Coronary artery (tissue), 2 donors: ENCODE measurements around the gene POLR2I.

ENCODE experiments used
- DNase-seq: peaks from one replicate; pipeline ENCODE4 v3.0.0-alpha.2; 2017; ENCODE audit warnings: low spot score
- H3K27ac ChIP-seq, 2 donors: fragments of 200-600 bp; sonication (generic); one replicate each; pipeline ENCODE4 v1.5.1; 2016 to 2019
- H3K4me3 ChIP-seq: fragments of 200-600 bp; sonication (generic); 2 replicates; pipeline ENCODE4 v1.5.1; 2016; ENCODE audit warnings: mild to moderate bottlenecking, moderate library complexity
- TF ChIP-seq, protein P1 (sequence below): fragments of 200-600 bp; sonication (generic); IDR thresholded peaks from one replicate; pipeline ENCODE4 v1.5.1; 2019; ENCODE audit warnings: antibody characterized with exemption

The POLR2I gene

DNA sequence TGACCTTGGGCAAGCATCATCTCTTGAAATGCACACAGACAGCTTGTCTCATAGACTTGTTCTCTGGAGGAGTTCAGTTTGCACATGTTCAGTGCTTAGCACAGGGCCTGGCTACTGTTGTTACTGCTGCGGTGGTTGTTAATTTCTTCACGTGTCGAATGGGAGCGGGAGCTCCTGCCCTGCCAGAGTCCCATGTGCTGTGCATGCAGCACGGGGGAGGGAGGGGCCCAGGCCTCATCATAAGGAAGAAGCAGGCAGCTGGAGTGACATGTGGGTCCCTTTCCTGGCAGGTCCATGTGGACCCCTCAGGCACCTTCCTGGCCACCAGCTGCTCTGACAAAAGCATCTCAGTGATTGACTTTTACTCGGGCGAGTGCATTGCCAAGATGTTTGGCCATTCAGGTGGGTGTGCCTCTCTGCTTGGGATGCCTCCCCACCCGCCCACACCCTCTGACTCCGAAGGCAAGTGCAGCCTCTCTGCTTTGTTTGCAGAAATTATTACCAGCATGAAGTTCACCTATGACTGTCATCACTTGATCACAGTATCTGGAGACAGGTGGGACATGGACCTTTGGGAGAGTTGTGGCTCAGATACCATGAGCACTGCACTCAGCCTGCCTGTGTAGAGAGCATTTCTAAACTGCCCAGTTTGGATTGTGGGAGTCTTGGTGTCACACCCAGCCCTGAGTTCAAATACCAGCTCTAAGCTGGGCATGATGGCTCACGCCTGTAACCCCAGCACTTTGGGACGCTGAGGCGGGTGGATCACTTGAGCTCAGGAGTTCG, 23.6 kb downstream of the POLR2I start:
- TF ChIP-seq, protein P1, sequence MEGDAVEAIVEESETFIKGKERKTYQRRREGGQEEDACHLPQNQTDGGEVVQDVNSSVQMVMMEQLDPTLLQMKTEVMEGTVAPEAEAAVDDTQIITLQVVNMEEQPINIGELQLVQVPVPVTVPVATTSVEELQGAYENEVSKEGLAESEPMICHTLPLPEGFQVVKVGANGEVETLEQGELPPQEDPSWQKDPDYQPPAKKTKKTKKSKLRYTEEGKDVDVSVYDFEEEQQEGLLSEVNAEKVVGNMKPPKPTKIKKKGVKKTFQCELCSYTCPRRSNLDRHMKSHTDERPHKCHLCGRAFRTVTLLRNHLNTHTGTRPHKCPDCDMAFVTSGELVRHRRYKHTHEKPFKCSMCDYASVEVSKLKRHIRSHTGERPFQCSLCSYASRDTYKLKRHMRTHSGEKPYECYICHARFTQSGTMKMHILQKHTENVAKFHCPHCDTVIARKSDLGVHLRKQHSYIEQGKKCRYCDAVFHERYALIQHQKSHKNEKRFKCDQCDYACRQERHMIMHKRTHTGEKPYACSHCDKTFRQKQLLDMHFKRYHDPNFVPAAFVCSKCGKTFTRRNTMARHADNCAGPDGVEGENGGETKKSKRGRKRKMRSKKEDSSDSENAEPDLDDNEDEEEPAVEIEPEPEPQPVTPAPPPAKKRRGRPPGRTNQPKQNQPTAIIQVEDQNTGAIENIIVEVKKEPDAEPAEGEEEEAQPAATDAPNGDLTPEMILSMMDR, result no peak
- Histone ChIP-seq H3K27ac (no peak overlapping the region), H3K4me3 (no peak overlapping the region)
- DNase-seq, result no peak

DNA sequence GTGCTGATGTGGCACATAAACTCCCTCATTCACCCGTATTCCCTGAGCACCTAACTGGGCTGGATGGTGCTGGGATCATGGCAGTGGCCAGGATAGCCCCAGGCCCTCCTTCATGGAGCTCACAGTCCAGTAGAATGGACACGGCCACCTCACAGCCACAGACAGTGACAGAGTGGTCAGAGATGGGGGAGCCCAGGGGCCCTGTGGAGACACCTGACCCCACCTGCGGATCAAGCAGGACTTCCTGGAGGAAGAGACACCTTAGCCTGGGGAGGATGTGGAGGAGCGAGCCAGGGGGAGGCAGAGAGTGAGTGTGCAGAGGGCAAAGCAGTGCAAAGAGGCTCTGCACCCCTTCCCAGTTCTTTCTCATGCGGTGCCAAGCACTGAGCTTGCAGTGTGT, 24.8 kb downstream of the POLR2I start:
- no peak for DNase-seq
- no peak overlapping the region for H3K27ac ChIP-seq
- TF ChIP-seq, protein P1, result no peak

DNA sequence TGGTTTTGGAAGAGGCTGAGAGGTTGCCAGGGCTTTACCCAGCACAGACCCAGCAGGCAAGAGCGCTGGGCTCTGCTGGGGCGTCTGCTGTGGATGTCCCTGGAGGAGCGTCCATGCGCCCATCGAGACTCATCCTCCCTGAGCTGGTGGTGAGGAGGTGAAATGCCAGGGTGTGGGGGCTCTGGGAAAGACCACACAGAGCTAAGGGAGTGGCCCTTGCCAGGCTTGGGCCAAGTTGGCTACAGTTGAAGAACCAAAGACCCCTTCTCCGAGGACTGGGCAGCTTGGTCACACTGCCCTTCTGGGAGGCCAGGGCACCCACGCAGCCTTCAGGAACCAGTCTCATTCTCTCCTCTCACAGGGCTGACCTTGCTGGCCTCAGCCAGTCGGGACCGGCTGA, 28.3 kb downstream of the POLR2I start:
- H3K4me3 ChIP-seq, result no peak overlapping the region
- no peak overlapping the region for H3K27ac ChIP-seq
- no peak for DNase-seq
- TF ChIP-seq, protein P1, result no peak

More for the DNA sequence above, 24.8 kb downstream of the POLR2I start:
- no peak overlapping the region for H3K4me3 ChIP-seq

DNA sequence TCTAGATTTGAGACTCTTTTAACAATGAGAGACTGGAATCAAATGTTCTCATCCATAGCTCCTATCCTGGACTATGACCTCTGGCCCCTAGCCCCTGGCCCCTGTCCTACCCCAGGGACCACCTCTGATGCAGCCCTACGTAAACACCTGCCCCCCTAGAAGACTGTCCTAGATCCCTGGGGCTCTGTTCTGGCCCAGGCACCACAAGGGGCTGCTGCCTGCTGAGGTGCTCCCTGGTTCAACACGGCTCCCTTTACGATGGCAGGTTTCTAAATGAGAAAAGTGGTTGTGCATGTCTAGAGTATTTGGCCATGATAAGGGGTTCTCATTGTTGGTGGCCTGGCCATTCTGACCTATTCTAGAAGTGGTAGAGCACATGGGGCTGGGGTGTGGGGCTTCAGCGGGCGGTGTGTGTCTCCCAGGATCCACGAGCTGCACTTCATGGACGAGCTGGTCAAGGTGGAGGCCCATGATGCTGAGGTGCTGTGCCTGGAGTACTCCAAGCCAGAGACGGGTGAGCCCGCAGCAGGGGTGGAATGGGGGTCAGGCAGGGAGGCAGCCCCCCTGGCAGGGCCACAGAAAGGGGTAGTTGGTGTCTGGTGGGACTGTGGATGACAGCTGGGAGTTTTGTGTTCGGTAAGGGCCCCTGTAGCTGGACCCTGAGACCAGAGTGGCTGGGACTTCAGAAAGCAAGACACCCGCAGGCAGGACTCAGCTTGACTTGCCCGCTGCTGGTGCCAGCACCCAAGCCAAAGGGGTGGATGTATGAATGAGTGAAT, 30.3 kb downstream of the POLR2I start:
- H3K27ac ChIP-seq, result no peak overlapping the region
- TF ChIP-seq, protein P1, result no peak
- H3K4me3 ChIP-seq, result no peak overlapping the region
- DNase-seq, result no peak

DNA sequence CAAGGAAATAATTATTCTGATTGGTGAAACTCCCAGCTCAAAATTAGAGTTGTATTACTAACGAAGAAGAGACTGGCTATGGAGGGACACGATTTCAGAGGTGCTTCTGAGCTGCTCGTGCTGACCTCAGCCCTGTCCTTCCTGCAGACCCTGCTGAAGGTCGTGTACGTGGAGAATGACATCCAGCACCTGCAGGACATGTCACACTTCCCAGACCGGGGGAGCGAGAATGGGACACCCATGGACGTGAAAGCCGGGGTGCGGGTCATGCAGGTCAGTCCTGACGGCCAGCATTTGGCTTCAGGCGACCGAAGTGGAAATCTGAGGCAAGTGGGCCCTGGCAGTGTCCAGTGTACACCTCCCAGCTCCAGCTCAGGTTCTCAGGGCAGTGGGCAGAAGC, 31.8 kb downstream of the POLR2I start:
- TF ChIP-seq, protein P1, result no peak
- DNase-seq, result no peak
- Histone ChIP-seq H3K4me3 (no peak overlapping the region), H3K27ac (no peak overlapping the region)

DNA sequence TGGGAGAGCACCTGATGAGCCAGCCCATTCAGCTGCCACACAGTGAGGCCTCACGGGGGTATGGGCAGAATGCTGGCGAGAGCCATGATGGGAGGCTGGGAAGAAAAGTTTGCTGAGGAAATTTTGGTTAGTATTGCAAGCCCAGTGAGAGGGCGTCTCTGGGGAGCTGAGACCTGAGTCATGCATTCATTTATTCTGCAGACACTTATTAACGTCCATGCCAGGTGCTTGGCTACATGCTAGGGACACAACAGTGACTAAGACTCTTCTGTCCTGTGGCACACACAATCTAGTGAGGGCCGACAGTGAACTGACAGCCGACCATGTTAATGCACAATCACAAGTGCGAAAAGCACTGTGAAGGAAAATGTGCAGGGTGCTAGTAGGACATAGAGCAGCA, 32.8 kb downstream of the POLR2I start:
- no peak overlapping the region for H3K27ac ChIP-seq

More for the DNA sequence above, 32.8 kb downstream of the POLR2I start:
- no peak for DNase-seq
- no peak overlapping the region for H3K4me3 ChIP-seq
- TF ChIP-seq, protein P1, result no peak
